GM19193 (cell line): Measurements from ENCODE around the gene TOP3A.

Experiments
- POLR2A ChIP-seq: IDR thresholded peaks from 4 replicates; pipeline ENCODE4 v1.6.1; 2011; ENCODE audit not compliant: insufficient read depth, insufficient read length; ENCODE audit errors: extremely low read depth

Gene TOP3A

GRCh38 chr17:18314731-18315561 is at the start of gene TOP3A, which contains the start of gene SMCR8:
Gene TOP3A (minus strand): TSS chr17:18314994. CDS start chr17:18314778, 216 bp downstream.
Gene SMCR8 (plus strand): TSS chr17:18315293. CDS start chr17:18315790, 497 bp downstream.
- TF ChIP-seq POLR2A, result peak; percentile 76

- no peak for TF ChIP-seq POLR2A
These were observed 49.4 kb upstream of the TOP3A start for GRCh38 chr17:18364166-18364565.

GRCh38 chr17:18363101-18364049 is 48.6 kb upstream of the TOP3A start, which contains the start of gene SHMT1:
Gene SHMT1 (minus strand): TSS chr17:18363550. CDS start chr17:18355981, 7,569 bp downstream.
- peak; percentile 84 for TF ChIP-seq POLR2A

GRCh38 chr17:18362698-18363100 is 47.9 kb upstream of the TOP3A start:
- TF ChIP-seq POLR2A, result no peak

GRCh38 chr17:18361837-18362697 is 47.3 kb upstream of the TOP3A start:
- no peak for TF ChIP-seq POLR2A

- TF ChIP-seq POLR2A, result no peak
These were observed 45.7 kb upstream of the TOP3A start for GRCh38 chr17:18360518-18360917.

GRCh38 chr17:18356624-18357023 is 41.8 kb upstream of the TOP3A start:
- no peak for TF ChIP-seq POLR2A

- TF ChIP-seq POLR2A, result no peak
These were observed 38.7 kb upstream of the TOP3A start for GRCh38 chr17:18353541-18353940.

GRCh38 chr17:18344021-18344420 is 29.2 kb upstream of the TOP3A start:
- no peak for TF ChIP-seq POLR2A

- no peak for TF ChIP-seq POLR2A
These were observed 25.1 kb upstream of the TOP3A start for GRCh38 chr17:18339933-18340332.

GRCh38 chr17:18332909-18333489 is 18.2 kb upstream of the TOP3A start:
- TF ChIP-seq POLR2A, result no peak

GRCh38 chr17:18331879-18332278 is 17.1 kb upstream of the TOP3A start:
- TF ChIP-seq POLR2A, result no peak

GRCh38 chr17:18328643-18329204 is 13.9 kb upstream of the TOP3A start:
- no peak for TF ChIP-seq POLR2A

- TF ChIP-seq POLR2A, result no peak
These were observed 12.8 kb upstream of the TOP3A start for GRCh38 chr17:18327556-18327955.

- TF ChIP-seq POLR2A, result no peak
These were observed 12.3 kb upstream of the TOP3A start for GRCh38 chr17:18327093-18327492.
